G401.6 (cell line): ENCODE measurements around the gene TRIM39.

ENCODE experiments used
- FAIRE-seq: peaks from 2 replicates; lab custom pipeline; 2012; peaks lifted over from hg19 to GRCh38; lab: Jason Lieb, UNC

TRIM39 gene

GRCh38 chr6:30328397-30328796 lies 1.7 kb downstream of the TRIM39 start:
- no peak for FAIRE-seq

GRCh38 chr6:30329331-30329730 lies 2.6 kb downstream of the TRIM39 start:
- FAIRE-seq = no peak

GRCh38 chr6:30331981-30332380 lies 5.3 kb downstream of the TRIM39 start:
- no peak for FAIRE-seq

GRCh38 chr6:30334075-30334783 lies 7.5 kb downstream of the TRIM39 start:
- no peak for FAIRE-seq

- FAIRE-seq = no peak
Observed at GRCh38 chr6:30340589-30341054, 13.9 kb downstream of the TRIM39 start.

- no peak for FAIRE-seq
Observed at GRCh38 chr6:30341218-30341617, 14.5 kb downstream of the TRIM39 start.

- FAIRE-seq = no peak
Observed at GRCh38 chr6:30341728-30342127, 15.0 kb downstream of the TRIM39 start.

GRCh38 chr6:30344191-30344867 lies 17.6 kb downstream of the TRIM39 start:
- no peak for FAIRE-seq

- FAIRE-seq = no peak
Observed at GRCh38 chr6:30344868-30345671, 18.3 kb downstream of the TRIM39 start, which contains the start of gene RPP21. TSS of gene RPP21 (plus strand) at chr6:30345156. CDS start at chr6:30345172, 16 bp downstream.

- FAIRE-seq = no peak
Observed at GRCh38 chr6:30345852-30346251, 19.1 kb downstream of the TRIM39 start.

GRCh38 chr6:30348957-30349356 lies 22.2 kb downstream of the TRIM39 start:
- no peak for FAIRE-seq

GRCh38 chr6:30349421-30350177 lies 22.9 kb downstream of the TRIM39 start:
- no peak for FAIRE-seq

GRCh38 chr6:30350524-30350923 lies 23.8 kb downstream of the TRIM39 start:
- FAIRE-seq = no peak

- FAIRE-seq = no peak
Observed at GRCh38 chr6:30352550-30352949, 25.8 kb downstream of the TRIM39 start.

- FAIRE-seq = no peak
Observed at GRCh38 chr6:30355281-30355680, 28.6 kb downstream of the TRIM39 start.

GRCh38 chr6:30356536-30356935 lies 29.8 kb downstream of the TRIM39 start:
- no peak for FAIRE-seq

GRCh38 chr6:30357678-30358540 lies 31.2 kb downstream of the TRIM39 start:
- FAIRE-seq = peak; percentile 91

GRCh38 chr6:30359276-30359675 lies 32.5 kb downstream of the TRIM39 start:
- no peak for FAIRE-seq

- no peak for FAIRE-seq
Observed at GRCh38 chr6:30360139-30360538, 33.4 kb downstream of the TRIM39 start.

- FAIRE-seq = no peak
Observed at GRCh38 chr6:30361661-30362060, 34.9 kb downstream of the TRIM39 start.

- FAIRE-seq = no peak
Observed at GRCh38 chr6:30363459-30363858, 36.7 kb downstream of the TRIM39 start.
